Measurements from ENCODE around the gene GBA3.

Gene GBA3

DNA sequence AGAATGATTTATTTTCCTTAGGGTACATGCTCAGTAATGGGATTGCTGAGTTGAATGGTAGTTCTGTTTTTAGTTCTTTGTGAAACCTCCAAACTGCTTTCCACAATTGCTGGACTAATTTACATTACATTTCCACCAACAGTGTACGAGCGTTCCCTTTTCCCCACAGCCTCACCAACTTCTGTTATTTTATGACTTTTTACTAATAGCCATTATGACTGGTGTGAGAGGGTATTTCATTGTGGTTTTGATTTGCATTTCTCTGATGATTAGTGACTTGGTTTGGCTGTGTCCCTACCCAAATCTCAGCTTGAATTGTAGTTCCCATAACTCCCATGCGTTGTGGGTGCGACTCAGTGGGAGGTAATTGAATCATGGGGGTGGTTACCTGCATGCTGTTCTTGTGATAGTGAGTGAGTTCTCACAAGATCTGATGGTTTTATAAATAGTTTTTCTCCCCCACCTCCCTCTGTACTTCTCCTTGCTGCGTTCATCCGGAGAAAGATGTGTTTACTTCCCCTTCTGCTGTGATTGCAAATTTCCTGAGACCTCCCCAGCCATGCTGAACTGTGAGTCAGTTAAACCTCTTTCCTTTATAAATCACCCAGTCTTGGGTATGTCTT lies 95.1 kb downstream of the GBA3 start:
- DNase-seq (ENCODE audit: low read depth), result no peak

DNA sequence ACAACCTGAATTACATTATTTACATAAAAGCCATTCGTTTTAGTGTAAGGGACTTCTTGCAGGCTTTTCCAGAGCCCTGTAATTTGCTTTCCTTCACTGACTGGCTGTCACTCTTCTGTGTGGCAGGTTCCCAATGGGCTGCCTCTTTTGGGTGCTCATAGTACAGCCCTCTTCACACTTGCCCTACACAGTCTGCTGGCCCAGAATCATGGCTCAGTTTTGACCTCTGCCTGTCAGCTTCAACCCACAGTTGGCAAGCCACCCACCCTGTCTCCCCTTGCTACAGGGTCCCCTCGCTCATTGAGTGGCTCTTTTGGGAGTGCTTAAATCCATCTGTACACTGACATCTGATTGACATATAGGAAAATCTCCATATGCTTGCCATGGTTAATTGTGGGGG lies 97.9 kb downstream of the GBA3 start:
- no peak for DNase-seq (ENCODE audit: low read depth)

DNA sequence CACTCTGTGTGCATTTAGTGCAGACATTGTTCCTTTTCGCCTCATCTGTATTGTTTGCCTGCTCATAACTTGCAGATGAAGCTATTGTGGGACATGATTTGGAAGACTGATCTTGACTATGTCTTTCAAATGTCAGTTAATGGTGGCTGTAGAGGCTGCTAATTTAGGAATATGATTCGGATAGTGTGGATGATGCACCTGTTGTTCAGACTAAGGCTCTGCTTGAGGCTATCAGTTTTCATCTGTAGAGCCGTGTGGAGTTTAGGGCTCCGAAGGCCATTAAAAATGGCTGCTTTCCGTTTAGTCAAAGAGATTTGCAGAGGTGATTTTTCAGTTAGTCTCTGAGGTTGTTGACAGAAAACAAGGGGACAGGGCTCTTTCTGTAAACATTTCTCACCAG lies 102.0 kb downstream of the GBA3 start:
- no peak for DNase-seq (ENCODE audit: low read depth)

DNA sequence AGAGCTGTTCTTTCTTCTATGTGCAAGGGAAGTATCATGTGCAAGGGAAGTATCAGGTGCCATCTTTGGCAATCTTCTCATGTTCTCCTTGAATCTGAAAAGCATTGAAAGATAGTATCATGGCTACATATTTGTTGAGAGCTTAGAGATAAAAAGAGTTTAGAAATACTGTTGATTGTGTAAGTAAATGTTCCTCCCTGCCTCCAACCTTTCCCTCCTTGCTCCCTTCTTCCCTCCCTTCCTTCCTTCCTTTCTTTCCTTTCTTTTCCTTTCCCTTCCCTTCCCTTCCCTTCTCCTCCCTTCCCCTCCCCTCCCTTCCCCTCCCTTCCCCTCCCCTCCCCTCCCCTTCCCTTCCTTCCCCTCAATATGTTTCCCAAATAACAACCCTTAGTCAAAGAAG lies 108.7 kb downstream of the GBA3 start:
- no peak for DNase-seq (ENCODE audit: low read depth)

GRCh38 chr4:22802876-22803275 lies 110.1 kb downstream of the GBA3 start:
- no peak for DNase-seq (ENCODE audit: low read depth)

- DNase-seq (ENCODE audit: low read depth), result no peak
Measured at GRCh38 chr4:22803512-22803911, 110.8 kb downstream of the GBA3 start.

- no peak for DNase-seq (ENCODE audit: low read depth)
Measured at GRCh38 chr4:22814906-22815305, 122.2 kb downstream of the GBA3 start.

GRCh38 chr4:22824091-22824490 lies 131.4 kb downstream of the GBA3 start:
- no peak for DNase-seq (ENCODE audit: low read depth)

DNA sequence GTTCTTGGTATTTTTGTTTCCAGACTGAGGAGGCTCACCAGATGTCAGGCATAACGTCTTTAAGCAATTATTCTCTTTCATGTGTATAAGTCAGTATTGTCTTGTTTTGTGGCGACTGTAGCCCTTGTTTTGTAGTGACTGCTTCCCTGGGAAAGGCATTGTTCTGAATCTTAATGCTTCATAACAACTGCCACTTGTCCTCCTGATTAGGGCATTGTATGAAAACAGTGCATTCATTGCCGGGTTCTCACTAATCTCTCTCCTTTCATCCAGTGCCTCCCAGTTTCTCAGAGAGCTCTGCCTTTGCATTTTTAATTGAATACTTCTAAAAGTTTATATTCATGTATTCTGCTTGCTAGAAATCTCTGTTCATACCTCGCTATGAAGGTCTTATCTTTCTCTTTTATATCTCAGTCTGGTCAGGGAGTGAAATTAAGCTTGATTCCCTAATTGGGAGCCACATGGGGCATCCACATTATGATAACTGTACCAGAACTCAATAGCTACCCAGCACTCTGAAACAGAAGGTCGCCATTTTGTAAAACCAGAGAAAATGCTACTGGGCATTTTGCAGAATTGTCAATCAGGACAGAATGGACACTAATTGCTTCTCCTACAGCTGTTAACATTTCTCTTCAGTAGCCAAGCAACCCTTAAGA lies 149.8 kb downstream of the GBA3 start:
- no peak for DNase-seq (ENCODE audit: low read depth)

DNA sequence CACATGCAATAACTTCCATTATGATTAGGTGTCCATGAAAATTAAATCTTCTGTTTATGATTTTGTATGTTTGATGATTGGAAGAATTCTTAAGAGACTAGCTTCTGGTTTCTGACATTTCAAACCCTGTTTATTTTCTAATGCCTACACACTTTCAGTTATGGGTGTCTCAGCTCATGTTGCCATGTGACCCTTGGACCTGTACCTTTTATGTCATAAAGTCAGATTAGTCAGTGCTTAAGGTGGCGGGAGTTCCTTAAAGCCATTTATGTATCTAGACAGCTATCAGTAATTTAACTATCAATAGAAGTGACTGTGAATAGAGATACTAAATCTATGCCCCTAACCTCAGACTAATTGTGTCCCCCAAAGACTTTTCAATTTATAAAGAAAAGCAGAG lies 155.6 kb downstream of the GBA3 start:
- no peak for DNase-seq (ENCODE audit: low read depth)

DNA sequence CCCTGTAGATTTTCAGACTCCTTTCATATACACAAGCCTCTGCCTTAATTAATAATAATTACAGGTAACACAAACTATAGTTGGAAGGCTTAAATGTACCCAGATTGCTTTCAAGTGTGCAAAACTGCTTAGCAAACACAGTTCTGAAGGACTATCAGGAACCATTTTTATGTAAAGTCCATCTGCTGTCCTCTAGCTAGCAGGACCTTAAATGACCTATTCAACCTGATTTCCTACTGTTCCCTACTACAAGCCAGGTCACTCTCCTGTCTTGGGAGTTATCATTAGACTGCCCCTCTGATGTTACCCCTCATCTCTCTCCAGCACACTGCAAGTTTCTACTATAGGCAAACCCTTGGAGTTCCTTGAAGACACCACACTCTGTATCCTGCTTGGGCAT lies 157.3 kb downstream of the GBA3 start:
- no peak for DNase-seq (ENCODE audit: low read depth)

GRCh38 chr4:22850630-22851029 lies 157.9 kb downstream of the GBA3 start:
- DNase-seq (ENCODE audit: low read depth), result no peak

DNA sequence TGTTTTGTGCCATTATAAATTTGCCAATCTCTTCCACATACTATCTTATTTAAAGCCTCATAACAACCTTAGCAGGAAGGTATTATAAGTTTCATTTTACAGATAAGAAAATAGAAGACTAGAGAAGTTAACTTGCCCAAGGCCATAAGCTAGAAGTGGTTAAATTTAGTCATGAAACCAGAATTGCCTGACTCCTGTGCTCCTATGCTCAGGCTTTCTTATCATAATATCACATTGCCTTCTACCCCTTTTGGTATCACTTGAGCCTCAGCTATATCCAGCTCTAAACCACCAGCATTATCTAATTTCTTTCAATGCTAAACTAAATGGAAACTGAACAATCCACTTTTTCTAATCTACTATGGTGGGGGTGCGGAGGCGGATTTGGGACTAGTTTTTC lies 164.7 kb downstream of the GBA3 start:
- no peak for DNase-seq (ENCODE audit: low read depth)

DNA sequence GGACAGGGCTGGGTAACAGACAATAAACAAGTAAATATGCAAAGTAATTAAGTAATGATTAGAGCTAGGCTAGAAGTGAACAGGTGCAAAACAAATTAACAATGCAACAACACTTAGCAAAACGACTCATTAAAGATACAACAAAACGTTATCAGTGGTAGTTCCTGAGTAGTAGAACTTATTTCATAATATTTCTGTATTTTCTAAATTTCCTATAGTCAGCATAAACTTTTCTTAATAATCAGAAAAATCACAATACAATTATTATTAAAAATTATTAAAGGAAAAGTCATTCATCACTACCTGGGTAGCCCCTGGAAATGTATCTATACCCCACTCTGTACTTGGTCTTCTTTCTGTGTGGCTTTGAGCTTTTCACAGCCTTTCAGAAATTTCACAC lies 166.6 kb downstream of the GBA3 start:
- no peak for DNase-seq (ENCODE audit: low read depth)

All from stimulated activated CD8-positive, alpha-beta memory T cell treated with anti-CD3 and anti-CD28 coated beads, Interleukin-15, amount 100 ng/mL, for 1 hour (primary cell).